ENCODE data around the gene ALDH1L1. TPM values are rescaled to one million over a fixed set of nuclear protein-coding genes. Genes with fewer than 3 reads are reported as not detected.

ALDH1L1 gene
- total RNA-seq = 105 TPM
- long read RNA-seq, transcript ALDH1L1-203 (23 exons, 3,277 nt) = major isoform, 123 of 236 reads
- long read RNA-seq, partial matches to known transcripts = 78 of 236 reads
- long read RNA-seq, other reads (novel, unspliced or antisense) = 35 of 236 reads

DNA sequence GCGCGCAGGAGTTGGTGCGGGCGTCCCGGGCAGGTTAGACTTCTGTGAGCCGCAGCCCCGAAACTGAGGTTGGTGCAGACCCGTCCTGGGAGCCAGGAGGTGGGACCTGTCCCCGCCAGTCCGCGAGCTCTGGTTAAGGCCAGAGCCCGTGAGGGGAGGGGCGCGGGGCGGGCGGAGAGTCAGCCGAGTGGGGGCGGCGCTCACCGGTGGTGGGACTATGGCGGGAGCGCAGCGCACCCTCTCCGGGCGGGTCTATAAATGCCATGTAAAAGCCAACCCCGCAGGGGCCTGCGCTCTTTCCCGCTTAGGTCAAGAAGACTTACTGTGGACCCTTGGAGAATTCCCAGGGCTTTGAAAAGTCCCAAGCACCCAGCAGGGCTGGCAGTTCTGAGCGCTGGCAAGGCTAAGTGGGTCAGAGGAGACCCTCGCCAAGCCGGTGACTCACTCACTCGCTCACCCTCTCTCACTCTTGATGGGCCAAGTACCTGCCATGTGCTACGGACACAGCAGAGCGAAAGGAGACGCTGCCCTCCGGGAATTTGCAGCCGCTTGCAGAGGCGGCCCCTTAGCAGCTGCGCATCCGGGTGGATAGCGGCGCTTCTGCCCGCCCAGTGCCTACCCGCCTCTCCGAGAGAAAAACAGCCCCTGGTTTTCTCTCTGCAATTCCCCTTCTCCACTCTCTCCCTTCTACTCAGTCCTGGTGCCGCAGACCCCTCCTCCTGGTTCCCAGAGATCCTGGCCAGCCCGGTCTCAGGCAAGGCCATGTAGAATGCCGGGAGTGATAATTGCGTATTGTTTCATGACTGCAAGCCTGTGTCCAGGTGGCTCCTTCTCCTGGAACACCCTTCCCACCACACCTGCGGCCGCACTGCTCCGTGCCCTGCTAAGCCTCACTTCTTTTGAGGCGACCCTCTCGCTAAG, at the start of gene ALDH1L1:
Gene ALDH1L1, minus strand, starts transcription at position 110 of the 921 bp plus-strand sequence. CDS start 19,607 bp downstream, outside the sequence.
- DNase-seq (ENCODE audit: low spot score) = peak; percentile 90

DNA sequence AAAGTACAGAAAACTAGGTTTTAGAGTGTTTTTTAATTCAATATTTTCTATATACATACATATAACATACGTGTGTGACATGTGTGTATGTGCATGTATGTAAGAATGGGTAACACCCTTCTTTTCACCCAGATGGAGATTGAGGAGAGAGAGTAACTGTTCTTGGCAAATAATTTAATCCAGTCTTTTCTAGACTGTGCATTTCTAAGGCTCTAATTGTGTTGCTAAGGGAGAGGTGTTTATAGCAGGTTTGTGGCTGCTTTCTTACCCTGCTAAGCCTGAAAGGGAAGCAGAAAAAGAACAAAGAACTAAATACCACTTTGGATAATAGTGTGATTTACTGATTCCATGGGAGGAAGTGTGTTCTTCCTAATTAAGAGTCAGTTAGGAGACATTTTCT, 46.0 kb upstream of the ALDH1L1 start:
- DNase-seq (ENCODE audit: low spot score) = no peak

DNA sequence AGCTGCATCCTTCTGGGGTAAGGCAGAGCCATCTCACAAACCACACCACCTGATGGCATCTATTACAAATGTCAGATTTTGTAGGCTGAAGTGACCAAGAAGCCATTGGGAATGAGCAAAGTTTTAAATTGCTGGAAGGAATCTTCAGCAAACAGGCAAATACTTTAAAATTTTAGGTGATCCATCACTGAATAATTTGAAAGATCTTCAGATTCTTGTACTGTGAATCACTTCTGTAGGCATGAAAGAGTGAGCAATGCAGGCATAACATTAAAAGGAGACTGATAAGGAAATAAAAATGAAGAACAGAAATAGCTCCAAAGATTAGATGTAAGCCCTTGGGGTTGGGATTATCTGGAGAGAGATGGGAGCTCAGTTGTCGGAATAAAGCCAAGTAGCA, 36.0 kb upstream of the ALDH1L1 start:
- DNase-seq (ENCODE audit: low spot score) = no peak

DNA sequence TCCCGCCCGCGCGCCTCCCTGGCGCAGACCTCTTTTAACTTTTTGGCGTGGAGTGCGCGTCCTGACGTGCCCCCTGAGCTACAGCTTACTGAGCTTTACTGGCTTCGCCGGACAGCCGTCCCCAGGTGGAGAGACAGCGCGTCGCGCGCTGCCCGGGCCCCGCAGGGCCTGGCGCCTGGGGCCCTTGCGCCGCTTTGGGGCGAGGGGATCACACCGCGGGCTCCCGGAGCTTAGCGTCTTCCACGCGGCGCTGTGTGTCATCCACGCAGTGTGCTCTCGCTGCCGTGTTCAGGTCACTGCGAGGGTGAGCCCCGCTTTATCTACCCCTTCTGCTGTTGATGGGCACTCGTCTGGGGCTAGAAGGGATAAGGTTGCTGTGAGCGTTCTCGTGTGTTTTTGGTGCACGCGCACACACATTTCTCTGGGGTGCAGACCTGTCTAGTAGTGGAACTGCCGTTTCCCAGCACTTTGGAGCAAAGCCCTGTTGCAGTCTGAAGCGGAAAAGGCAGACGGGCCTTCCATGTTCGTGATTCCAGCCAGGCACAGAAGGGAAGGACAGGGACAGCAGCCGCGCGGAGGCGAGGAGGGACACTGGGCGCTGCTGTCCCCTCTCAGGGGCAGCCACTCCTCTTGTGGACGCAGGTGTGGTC, 33.1 kb upstream of the ALDH1L1 start:
- DNase-seq (ENCODE audit: low spot score) = no peak

DNA sequence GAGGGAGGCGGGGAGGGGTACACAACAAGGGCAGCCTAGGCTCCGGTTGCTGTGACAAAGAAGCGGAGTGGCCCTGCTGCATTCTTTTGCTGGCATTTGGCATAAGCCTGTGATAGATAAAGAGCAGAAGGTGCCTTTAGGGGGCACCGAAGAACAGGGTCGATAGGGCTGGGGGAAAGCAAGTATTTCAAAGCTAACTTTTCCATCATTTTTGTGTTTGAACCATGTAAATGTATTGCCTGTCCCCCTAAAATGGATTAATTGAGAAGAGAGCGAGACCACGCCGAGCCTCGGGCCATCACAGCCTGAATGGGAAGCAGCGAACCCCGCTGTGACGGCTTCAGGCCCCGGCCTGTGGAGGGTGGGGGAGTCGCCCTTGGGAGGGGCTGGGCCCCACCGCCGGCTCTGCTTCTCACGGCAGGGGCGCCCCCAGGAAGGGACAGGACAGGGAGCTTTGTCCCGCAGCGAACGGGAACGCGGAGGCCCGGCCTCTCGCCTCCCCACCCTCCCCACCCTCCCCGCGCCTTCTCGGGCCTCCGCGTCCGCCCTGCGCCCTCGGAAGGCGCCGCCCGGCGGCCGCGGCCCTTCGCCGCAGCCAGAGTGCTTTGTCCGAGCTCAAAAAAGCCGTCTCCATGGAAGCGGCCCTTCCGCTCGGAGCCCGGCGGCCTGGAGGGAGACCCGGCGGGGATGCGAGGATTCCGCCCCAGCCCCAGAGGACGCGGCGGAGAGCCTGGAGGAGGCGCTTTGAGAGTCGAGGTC, 32.4 kb upstream of the ALDH1L1 start:
- no peak for DNase-seq (ENCODE audit: low spot score)

DNA sequence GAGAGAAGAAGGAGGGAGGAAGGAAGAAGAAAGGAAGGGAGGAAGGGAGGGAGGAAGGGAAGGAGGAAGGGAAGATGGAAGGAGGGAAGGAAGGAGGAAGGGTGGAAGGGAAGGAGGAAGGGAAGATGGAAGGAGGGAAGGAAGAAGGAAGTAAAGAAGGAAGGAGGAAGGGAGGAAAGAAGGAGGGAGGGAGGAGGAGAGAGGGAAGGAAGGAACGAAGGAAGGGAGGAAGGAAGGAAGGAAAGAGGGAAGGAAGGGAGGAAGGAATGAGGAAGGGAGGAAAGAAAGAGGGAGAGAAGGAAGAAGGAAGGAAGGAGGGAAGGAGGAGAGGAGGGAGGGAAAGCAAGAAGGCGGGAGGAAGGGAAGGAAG, 31.8 kb upstream of the ALDH1L1 start:
- no peak for DNase-seq (ENCODE audit: low spot score)

DNA sequence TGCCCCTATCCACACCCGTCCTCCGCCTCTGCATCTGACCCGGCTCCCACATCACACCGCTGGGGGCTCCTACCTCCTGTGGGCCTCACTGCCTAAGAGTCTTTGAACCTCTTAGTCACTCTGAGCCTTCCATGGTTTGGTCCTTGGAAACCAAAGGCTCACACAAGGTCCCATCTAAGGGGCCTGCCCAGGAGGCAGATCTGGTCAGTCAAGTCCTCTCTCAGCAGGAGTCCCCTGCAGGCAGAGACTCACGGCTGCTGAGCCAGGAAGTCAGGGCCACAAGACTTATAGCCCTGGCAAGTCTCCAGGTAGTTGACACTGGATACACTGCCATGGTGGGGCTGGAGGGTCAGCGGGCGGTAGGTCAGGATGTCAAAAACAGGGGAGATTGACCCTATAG, 31.2 kb upstream of the ALDH1L1 start:
- no peak for DNase-seq (ENCODE audit: low spot score)

DNA sequence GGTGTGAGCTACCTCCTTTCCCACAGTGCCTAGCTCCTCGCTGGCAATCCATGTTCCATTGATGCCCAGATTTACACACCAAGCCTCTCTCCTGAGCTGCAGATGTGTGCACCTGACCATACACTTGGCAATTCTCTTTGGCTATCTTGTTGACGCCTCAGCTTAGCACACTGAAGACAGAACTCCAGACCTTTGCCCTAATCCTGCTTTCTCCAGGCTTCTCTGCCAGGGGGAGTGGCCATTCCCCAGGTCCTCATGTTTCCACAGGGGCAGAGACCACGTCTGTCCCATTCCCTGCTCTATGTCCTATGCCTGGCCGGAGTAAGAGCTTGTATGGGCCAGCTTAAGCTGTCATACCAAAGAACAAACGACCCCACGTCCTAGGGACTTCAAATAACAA, 30.2 kb upstream of the ALDH1L1 start:
- no peak for DNase-seq (ENCODE audit: low spot score)

DNA sequence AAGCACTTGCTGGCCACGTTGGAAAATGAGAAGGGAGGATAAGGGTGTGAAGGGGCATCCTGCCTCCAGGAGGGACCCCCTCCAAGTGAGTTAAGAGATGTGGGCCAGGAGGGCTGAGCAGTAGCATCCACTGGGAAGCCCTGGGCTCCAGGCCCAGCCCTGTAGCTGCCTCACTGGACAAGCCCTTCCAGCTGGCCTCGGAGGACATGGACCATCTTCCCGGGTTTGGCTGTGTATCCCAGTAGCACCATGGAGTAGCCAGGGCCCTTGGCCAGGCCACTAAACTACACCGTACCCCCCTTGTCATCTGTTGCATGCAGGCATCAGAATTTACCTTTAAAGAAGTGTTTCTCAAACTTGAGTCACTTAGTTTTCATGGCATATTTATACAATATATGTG, 29.4 kb upstream of the ALDH1L1 start:
- DNase-seq (ENCODE audit: low spot score) = no peak

DNA sequence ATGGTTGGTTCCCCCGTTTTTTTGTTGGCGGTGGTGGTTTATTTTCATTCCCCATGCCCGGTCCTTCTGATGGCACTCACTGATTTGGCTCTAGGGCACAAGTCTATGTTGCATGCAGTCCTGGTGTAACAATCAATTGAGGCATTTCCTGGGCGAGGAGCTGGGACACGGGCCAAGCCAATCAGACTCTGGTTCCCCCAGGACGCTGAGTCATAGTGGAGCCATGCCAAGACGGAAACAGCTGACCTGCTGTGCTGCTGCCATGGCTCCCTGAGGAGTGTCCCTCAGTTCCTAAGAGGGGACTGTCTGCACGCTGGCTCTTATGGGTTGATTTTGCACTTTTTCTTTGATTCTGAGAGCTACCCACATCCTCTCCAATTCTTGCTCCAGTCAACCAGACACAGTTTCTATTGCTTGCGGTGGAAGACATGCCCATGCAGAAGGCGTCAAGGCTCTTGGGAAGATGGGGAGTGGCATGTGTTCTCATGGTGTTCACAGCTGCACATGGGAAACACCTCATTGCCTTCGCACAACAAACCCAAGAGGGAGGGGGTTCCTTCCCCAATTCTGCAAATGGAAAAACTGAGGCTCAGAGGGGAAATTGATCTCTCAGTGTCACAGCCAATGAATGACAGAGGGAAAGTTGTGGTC, 28.3 kb upstream of the ALDH1L1 start:
- no peak for DNase-seq (ENCODE audit: low spot score)

DNA sequence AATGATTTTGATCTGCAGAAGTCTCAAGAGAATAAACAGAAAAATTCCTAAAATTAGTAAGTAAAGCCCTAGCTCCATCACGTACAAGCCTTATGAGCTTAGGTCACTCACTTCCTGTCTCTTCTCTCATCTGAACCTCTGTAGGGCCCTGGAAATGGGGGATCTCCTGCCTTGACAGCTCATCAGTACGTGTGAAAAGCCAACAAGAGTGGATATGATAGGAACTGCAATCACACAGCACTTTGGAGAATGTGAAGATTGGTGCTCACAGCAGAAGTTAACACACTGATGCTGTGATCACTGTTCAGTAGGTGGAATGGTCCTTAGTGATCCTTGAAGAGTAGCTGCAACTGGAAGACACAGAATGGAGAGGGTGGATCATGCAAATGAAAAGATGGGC, 27.8 kb upstream of the ALDH1L1 start:
- DNase-seq (ENCODE audit: low spot score) = no peak

DNA sequence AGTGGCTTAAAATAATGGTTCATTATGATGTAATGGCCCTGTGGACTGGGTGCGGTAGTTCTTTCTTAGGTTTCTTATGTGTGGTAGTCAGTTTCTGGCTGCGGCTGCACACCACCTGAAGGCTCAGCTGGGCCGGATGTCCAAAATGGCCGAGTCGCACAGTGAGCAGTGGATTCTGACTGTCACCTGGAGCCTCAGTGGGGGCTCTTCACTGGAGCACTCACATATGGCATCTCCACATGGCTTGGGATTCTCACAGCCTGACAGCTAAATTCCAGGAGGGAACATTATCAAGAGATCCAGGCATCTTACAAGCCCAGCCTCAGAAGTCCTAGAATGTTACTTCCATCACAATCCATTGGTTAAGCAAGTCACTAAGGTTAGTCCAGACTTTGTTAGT, 26.8 kb upstream of the ALDH1L1 start:
- DNase-seq (ENCODE audit: low spot score) = no peak

DNA sequence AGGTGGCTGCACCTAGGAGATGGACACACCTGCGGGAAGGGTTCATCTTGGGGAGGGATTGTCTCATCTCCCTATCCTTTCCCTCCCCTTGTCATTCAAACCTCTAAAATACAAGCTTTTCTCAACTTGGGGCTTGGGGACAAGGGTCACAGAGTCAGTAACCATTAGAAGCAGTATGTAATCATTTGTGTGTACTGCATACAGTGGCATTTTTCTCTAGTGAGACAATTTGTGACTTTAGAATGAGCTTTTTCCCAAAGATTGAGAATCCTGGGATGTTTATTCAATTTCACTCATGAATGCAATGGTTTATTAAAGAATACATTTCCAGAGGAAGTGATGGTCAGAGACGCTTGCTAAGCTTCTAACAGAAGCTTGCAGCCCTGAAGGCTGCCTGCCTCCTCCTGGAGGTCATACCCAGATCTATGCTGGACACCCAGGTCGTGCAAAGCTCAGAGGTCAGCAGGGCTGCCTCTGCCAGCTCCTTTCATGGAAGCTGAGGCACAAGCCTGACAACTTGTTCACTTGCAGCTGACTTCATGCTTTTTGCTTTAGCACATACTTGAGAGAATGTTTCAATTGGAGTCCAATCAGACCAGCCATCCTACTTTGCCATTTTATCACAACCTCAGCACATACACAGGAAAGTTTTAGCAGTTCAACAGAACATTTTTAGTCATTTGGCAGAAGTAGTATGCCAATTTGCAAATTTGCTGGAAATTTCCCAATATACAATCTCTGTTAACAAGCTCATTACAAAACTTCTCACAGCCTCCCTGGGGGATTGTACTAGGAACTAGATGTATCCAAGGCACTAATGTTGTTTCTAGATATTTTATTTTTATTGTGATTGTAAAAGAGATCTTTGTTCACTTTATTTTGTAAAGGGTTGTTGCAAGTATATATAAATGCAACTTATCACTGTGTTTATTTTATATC, 25.6 kb upstream of the ALDH1L1 start:
- no peak for DNase-seq (ENCODE audit: low spot score)

DNA sequence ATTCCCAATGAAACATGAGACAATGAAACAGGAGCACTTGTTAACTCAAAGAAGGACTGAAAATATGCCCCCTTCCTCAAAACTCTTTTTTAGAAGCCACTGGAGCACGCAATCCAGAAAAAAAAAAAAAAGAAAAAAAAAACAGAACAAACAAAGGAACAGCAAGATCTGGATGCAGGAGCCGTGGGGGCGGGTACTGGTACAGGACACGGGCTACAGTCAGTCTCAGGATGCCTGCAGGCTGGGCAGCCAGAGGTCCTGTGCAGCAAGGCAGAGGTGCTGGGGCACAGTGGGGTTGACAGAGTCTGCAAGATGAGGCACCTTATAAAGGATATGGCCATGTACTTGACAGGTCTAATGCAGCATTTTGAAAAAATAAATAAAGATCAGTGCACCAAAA, 22.3 kb upstream of the ALDH1L1 start:
- DNase-seq (ENCODE audit: low spot score) = no peak

DNA sequence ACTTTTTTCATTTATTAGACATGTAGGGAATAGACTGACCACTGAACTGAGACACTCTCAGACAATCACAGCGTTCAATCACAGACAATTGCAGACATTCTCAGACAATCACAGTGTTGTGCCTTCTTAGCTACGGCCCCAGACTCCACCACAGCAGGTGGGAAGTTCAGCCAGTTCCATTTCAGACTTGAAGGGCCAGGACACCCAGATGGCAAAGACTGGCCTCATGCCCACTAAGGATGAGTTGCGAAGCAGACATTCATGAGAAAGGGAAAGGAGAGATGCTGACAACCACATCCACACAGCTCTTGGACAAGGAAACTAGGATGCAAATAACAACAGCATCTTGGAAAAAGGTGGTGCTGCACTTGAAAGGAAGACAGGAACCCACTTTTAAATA, 21.9 kb upstream of the ALDH1L1 start:
- no peak for DNase-seq (ENCODE audit: low spot score)

DNA sequence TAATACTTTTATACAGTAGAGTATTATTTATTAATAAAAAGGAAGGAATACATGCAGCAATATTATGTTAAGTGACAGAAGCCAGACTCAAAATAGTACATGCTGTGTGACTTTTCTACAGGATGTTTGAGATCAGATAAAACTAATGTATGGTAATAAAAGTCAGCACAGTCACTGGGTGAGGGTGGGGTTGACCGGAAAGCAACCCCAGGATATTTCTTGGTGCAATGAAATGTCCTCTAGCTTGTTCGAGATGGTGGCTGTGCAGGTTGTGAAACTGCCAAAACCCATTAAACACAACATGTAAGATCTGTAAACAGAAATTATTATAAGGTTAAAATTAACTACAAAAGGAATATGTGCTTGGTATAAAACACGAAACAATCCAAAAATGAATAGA, 20.8 kb upstream of the ALDH1L1 start:
- DNase-seq (ENCODE audit: low spot score) = no peak

DNA sequence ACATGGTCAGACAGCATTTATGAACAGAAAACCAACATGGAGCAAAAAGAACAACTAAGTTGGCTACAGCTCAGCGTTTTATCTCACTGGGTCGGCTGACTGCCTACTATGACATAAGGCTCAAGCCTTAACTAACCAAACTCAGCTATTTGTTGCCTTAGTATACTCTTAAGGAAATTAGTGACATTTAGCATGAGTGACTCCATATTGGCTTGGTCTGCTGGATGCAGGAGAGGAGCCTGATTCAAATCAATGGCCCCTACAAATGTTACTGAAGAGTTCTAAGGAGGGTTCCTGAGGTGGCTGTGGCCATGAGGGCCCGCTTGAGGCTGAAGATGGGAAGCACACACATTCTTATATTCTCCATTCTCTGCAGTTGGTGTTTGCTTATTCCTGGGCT, 20.1 kb upstream of the ALDH1L1 start:
- no peak for DNase-seq (ENCODE audit: low spot score)

DNA sequence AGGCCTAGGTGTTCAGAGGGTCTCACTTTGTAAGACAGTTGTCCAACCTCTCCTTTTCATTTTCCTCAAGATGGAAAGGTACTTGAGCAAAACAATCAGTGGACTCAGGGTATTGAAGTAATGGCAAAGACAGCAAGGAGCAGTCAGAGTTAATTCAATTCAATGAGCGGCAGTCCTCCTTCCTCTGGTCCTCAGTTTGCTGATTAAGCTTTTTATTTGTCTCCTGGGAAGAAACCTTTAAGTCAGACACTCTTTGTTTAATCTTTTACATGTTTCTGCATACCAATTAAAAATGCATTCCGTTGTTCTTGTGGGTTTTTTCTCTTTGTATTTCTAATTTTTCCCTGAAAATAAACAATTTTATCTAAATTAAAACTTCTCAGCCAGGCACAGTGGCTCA, 18.9 kb upstream of the ALDH1L1 start:
- DNase-seq (ENCODE audit: low spot score) = no peak

DNA sequence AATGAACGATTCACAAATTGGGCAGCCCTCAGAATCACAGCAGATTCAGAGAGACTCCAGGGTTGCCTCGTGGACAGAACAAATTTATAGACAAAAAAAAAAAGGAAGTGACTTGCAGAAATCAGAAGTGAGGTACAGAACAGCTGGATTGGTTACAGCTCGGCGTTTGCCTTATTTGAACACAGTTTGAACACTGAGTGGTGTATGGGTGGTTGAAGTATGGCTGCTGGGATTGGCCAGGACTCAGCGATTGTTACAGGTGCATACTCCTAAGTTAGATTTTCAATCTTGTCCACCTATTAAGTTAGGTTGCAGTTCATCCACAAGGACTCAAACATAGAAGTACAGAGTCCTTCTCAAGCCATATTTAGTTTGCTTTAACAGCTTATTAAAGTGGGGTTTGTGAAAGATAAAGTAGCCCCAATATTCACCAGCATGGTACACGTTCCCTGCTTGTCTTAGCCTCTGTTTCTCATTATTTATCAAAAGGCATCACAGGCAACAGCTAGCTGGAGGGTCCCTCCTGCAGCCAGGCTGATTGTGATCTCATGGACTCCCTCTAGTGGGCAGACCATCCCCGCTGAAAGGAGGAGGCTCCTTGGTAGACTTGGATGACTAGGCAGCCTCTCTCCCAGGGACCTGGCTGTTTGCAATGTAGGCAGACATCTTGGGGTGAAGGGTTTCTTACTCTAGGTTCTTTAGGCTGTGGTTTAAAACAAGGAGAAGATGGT, 17.6 kb upstream of the ALDH1L1 start:
- no peak for DNase-seq (ENCODE audit: low spot score)

Measured in mesenteric fat pad (tissue), 1 donor.